Ovary (tissue), 9 donors: ENCODE measurements around the gene SUMO3. TPM values are rescaled to one million over a fixed set of nuclear protein-coding genes. Genes with fewer than 3 reads are reported as not detected.

Source experiments
- DNase-seq, 5 donors: peaks; one replicate each; pipeline ENCODE4 v3.0.0-alpha.2; 2019 to 2020
- H3K27ac ChIP-seq, 2 donors: fragments of 200-600 bp; one replicate each; pipeline versions ENCODE4 v1.5.1 to v1.8.0; 2019 to 2022
- H3K27me3 ChIP-seq: fragments of 200-600 bp; one replicate; pipeline ENCODE4 v1.8.0; 2022
- H3K36me3 ChIP-seq: fragments of 200-600 bp; sonication (generic); one replicate; pipeline ENCODE4 v1.5.1; 2019
- H3K4me1 ChIP-seq: one replicate; pipeline ENCODE4 v1.8.1; 2013; ENCODE audit warnings: mild to moderate bottlenecking, moderate library complexity; ENCODE audit not compliant: insufficient read depth
- H3K4me3 ChIP-seq: fragments of 200-600 bp; sonication (generic); one replicate; pipeline ENCODE4 v1.5.1; 2017
- H3K9me3 ChIP-seq, 2 donors: fragments of 200-600 bp in 1 of 2; sonication (generic) in 1 of 2; one replicate each; pipeline versions ENCODE4 v1.5.1 to v1.8.1; 2013 to 2019; ENCODE audit warnings: mild to moderate bottlenecking in 1 of 2, moderate library complexity in 1 of 2
- CTCF ChIP-seq, 3 donors: fragments of 450-650 bp in 2 of 3; fragments of 200-600 bp in 1 of 3; IDR thresholded peaks; one replicate each; pipeline versions ENCODE4 v1.5.1 to v1.8.0; 2016 to 2022; ENCODE audit warnings: antibody characterized with exemption in 3 of 3, mild to moderate bottlenecking in 1 of 3
- EP300 ChIP-seq: sonication (generic); formaldehyde crosslinking; IDR thresholded peaks from one replicate; pipeline ENCODE4 v1.6.1; 2017; ENCODE audit warnings: antibody characterized with exemption
- POLR2A ChIP-seq: fragments of 450-650 bp; IDR thresholded peaks from one replicate; pipeline ENCODE4 v1.6.1; 2017; ENCODE audit warnings: antibody characterized with exemption, mild to moderate bottlenecking, moderate library complexity
- WGBS, 3 donors: extraction: QIAGEN DNeasy Blood & Tissue Kit in 1 of 3; methylation state at CpG; one replicate each; pipeline versions ENCODE4 v1.1.5 to v1.1.7; 2013 to 2017; 5-methylcytosine and 5-hydroxymethylcytosine counted together
- intact Hi-C, 4 donors: fragments of 100-400 bp; cut with DNase I; formaldehyde crosslinking; loops; one replicate each; pipeline versions ENCODE4 v1.11.0 to v1.15.1; 2022 to 2023
- polyA plus RNA-seq, 2 donors: library from polyadenylated mRNA; stranded (reverse); fragments of 200-250 nt in 1 of 2; fragments of 350-450 nt in 1 of 2; fragmentation: Illumina TruSeq in 1 of 2; extraction: RNeasy Lipid Tissue Mini Kit (QIAGEN cat#74804) in 1 of 2; gene quantifications; one replicate each; pipeline ENCODE4 v1.2.3, GENCODE V29; 2013 to 2014
- total RNA-seq, 7 donors: library from RNA; depleted of rRNA in 2 of 7; stranded (reverse); fragments of >200 nt in 2 of 7; fragmentation: NEBNext Ultra II Directional in 3 of 7; extraction: Animal tissue kit (Norgen Biotek cat#: 25700) in 3 of 7; gene quantifications; one replicate each; pipeline versions ENCODE4 v1.1.0 to v1.2.4, GENCODE V29; 2016 to 2023
- donor health status: DM: no; HTN: no; CAD: no; lungs with moderate emphysema.
- donor health status: DM: no; HTN: no; CAD: no.
- donor health status: Bipolar disorder and iron deficiency.
- donor health status: DM: yes; HTN: yes; CAD: no.
- donor health status: DM: no; HTN: no; CAD: no.
- donor health status: DM: yes; HTN: yes; CAD: no.

The SUMO3 gene
- total and polyA plus RNA-seq, 9 donors, result 45.3 to 108 (median 74.3) TPM

GRCh38 chr21:44780137-44780502, 37.7 kb downstream of the SUMO3 start:
- Histone ChIP-seq H3K36me3 (no peaks in the 10 kb centered on the region), H3K4me3 (no peak overlapping the region), H3K4me1 (no peaks in the 10 kb centered on the region), H3K27ac (no peak overlapping the region), H3K9me3 (no peaks in the 10 kb centered on the region), H3K27me3 (no peaks in the 10 kb centered on the region)
- TF ChIP-seq POLR2A (no peak), EP300 (no peak), CTCF (IDR thresholded peaks at IDR 0.05) (no peak)
- no peak for DNase-seq
- intact Hi-C loops, result no loop called here
- WGBS, 3 donors, result 41 to 52% (median 51%) methylated on average over 7 of the region's 7 CpGs

GRCh38 chr21:44779417-44780136, 38.3 kb downstream of the SUMO3 start:
- Histone ChIP-seq H3K36me3 (no peaks in the 10 kb centered on the region), H3K27me3 (no peaks in the 10 kb centered on the region), H3K4me3 (no peak overlapping the region), H3K9me3 (no peaks in the 10 kb centered on the region), H3K27ac (no peak overlapping the region), H3K4me1 (no peaks in the 10 kb centered on the region)
- TF ChIP-seq POLR2A (no peak), EP300 (no peak), CTCF (IDR thresholded peaks at IDR 0.05) (no peak)
- intact Hi-C loops, result no loop called here
- no peak for DNase-seq
- 82 to 85% (median 82%) methylated on average over 17 of the region's 17 CpGs for WGBS, 3 donors

GRCh38 chr21:44778983-44779382, 38.9 kb downstream of the SUMO3 start:
- intact Hi-C loops, result no loop called here
- DNase-seq, result no peak
- no peaks in the 10 kb centered on the region for H3K36me3 ChIP-seq
- H3K4me3 ChIP-seq, result no peak overlapping the region
- WGBS, 3 donors, result 93 to 94% (median 94%) methylated on average over 6 of the region's 6 CpGs
- TF ChIP-seq POLR2A, result no peak
- TF ChIP-seq CTCF (IDR thresholded peaks at IDR 0.05), result no peak
- no peak for TF ChIP-seq EP300
- H3K27me3 ChIP-seq, result no peaks in the 10 kb centered on the region
- H3K4me1 ChIP-seq, result no peaks in the 10 kb centered on the region
- H3K27ac ChIP-seq, result no peak overlapping the region
- H3K9me3 ChIP-seq, result no peaks in the 10 kb centered on the region

GRCh38 chr21:44778499-44778911, 39.4 kb downstream of the SUMO3 start:
- Histone ChIP-seq H3K4me1 (no peaks in the 10 kb centered on the region), H3K36me3 (no peaks in the 10 kb centered on the region), H3K27me3 (no peaks in the 10 kb centered on the region), H3K27ac (no peak overlapping the region), H3K4me3 (no peak overlapping the region), H3K9me3 (no peaks in the 10 kb centered on the region)
- DNase-seq, result no peak
- WGBS, 3 donors, result 92 to 96% (median 95%) methylated on average over 8 of the region's 8 CpGs
- TF ChIP-seq POLR2A (no peak), CTCF (IDR thresholded peaks at IDR 0.05) (no peak), EP300 (no peak)
- intact Hi-C loops, result no loop called here
